K562 (cell line): Measurements from ENCODE around the gene CDH12.

ENCODE experiments used
- BACH1 ChIP-seq: fragments of 200-800 bp; sonication (Bioruptor generic); IDR thresholded peaks from 2 replicates; pipeline ENCODE4 v1.6.1; 2016; ENCODE audit warnings: missing genetic modification characterization, missing compliant biosample characterization
- FOXO4 ChIP-seq: fragments of 450-650 bp; formaldehyde crosslinking; IDR thresholded peaks from 2 replicates; pipeline ENCODE4 v1.4.0; 2020; ENCODE audit warnings: mild to moderate bottlenecking, moderate library complexity
- POLR2A ChIP-seq: fragments of 450-650 bp; conservative IDR thresholded peaks from 2 replicates; pipeline ENCODE4 v1.6.1; 2016
- TF ChIP-seq, protein P1 (sequence below), 3 experiments: IDR thresholded peaks in 2 of 3; conservative IDR thresholded peaks in 1 of 3; 2 replicates each; pipeline ENCODE4 v1.5.1; 2011 to 2012; ENCODE audit warnings: low read length in 3 of 3, mild to moderate bottlenecking in 3 of 3, control low read depth in 2 of 3, improper control_type of control experiment in 1 of 3, inconsistent platforms in 1 of 3, low read depth in 1 of 3, mixed read lengths in 1 of 3, moderate library complexity in 1 of 3; ENCODE audit not compliant: insufficient read depth in 2 of 3
- TF ChIP-seq, protein P2 (sequence below), 2 experiments: fragments of 450-650 bp in 1 of 2; IDR thresholded peaks; 2 replicates each; pipeline ENCODE4 v1.6.1; 2011 to 2017; ENCODE audit warnings: low read depth in 2 of 2, antibody characterized with exemption in 1 of 2, borderline replicate concordance in 1 of 2, low read length in 1 of 2, mild to moderate bottlenecking in 1 of 2, mixed read lengths in 1 of 2; ENCODE audit not compliant: control insufficient read depth in 1 of 2

GRCh38 chr5:22390888-22391287 is 462.3 kb downstream of the CDH12 start:
- TF ChIP-seq BACH1 (tag) (no peak), FOXO4 (CRISPR knock-in tag) (no peak), POLR2A (no peak)
- TF ChIP-seq, protein P1, sequence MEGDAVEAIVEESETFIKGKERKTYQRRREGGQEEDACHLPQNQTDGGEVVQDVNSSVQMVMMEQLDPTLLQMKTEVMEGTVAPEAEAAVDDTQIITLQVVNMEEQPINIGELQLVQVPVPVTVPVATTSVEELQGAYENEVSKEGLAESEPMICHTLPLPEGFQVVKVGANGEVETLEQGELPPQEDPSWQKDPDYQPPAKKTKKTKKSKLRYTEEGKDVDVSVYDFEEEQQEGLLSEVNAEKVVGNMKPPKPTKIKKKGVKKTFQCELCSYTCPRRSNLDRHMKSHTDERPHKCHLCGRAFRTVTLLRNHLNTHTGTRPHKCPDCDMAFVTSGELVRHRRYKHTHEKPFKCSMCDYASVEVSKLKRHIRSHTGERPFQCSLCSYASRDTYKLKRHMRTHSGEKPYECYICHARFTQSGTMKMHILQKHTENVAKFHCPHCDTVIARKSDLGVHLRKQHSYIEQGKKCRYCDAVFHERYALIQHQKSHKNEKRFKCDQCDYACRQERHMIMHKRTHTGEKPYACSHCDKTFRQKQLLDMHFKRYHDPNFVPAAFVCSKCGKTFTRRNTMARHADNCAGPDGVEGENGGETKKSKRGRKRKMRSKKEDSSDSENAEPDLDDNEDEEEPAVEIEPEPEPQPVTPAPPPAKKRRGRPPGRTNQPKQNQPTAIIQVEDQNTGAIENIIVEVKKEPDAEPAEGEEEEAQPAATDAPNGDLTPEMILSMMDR (IDR thresholded peaks at IDR 0.05 in 2 of 3, conservative IDR thresholded peaks at IDR 0.05 in 1 of 3; ENCODE audit: insufficient read depth in 2 of 3, low read depth in 1 of 3, low read length in 3 of 3) = no peak
- TF ChIP-seq, protein P2, sequence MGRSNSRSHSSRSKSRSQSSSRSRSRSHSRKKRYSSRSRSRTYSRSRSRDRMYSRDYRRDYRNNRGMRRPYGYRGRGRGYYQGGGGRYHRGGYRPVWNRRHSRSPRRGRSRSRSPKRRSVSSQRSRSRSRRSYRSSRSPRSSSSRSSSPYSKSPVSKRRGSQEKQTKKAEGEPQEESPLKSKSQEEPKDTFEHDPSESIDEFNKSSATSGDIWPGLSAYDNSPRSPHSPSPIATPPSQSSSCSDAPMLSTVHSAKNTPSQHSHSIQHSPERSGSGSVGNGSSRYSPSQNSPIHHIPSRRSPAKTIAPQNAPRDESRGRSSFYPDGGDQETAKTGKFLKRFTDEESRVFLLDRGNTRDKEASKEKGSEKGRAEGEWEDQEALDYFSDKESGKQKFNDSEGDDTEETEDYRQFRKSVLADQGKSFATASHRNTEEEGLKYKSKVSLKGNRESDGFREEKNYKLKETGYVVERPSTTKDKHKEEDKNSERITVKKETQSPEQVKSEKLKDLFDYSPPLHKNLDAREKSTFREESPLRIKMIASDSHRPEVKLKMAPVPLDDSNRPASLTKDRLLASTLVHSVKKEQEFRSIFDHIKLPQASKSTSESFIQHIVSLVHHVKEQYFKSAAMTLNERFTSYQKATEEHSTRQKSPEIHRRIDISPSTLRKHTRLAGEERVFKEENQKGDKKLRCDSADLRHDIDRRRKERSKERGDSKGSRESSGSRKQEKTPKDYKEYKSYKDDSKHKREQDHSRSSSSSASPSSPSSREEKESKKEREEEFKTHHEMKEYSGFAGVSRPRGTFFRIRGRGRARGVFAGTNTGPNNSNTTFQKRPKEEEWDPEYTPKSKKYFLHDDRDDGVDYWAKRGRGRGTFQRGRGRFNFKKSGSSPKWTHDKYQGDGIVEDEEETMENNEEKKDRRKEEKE (IDR thresholded peaks at IDR 0.05; ENCODE audit: borderline replicate concordance in 1 of 2, control insufficient read depth in 1 of 2, low read depth in 2 of 2, low read length in 1 of 2) = no peak
